ENCODE results near the gene TGM6.

DNA sequence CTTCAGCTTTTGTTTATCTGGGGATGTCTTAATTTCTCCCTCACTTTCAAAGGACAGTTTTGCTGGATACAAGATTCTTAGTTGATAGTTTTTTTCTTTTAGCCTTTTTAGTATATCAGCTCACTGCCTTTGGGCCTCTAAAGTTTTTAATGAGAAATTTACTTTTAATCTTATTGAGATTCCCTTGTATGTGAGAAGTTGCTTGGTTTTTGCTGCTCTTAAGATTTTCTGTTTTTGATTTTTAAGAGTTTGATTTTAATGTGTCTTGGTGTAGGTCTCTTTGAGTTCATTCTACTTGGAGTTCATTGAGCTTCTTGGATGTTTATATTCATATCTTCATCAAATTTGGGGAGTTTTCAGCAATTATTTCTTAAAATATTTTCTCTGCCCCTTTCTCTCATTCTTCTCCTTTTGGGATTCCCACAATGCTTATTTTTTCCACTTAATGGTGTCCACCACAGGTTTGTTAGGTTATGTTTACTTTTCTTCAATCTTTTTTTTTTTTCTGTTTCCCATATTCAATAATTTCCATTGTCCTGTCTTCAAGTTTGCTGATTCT is 19.6 kb upstream of the TGM6 start:
- TF ChIP-seq NCOA2 (IDR thresholded peaks at IDR 0.05; ENCODE audit: partially characterized antibody in 2 of 2) (no peak), RNF2 (IDR thresholded peaks at IDR 0.05) (no peak)
- TF ChIP-seq, protein P1, sequence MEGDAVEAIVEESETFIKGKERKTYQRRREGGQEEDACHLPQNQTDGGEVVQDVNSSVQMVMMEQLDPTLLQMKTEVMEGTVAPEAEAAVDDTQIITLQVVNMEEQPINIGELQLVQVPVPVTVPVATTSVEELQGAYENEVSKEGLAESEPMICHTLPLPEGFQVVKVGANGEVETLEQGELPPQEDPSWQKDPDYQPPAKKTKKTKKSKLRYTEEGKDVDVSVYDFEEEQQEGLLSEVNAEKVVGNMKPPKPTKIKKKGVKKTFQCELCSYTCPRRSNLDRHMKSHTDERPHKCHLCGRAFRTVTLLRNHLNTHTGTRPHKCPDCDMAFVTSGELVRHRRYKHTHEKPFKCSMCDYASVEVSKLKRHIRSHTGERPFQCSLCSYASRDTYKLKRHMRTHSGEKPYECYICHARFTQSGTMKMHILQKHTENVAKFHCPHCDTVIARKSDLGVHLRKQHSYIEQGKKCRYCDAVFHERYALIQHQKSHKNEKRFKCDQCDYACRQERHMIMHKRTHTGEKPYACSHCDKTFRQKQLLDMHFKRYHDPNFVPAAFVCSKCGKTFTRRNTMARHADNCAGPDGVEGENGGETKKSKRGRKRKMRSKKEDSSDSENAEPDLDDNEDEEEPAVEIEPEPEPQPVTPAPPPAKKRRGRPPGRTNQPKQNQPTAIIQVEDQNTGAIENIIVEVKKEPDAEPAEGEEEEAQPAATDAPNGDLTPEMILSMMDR (IDR thresholded peaks at IDR 0.05 in 2 of 3, conservative IDR thresholded peaks at IDR 0.05 in 1 of 3; ENCODE audit: insufficient read depth in 2 of 3, low read depth in 1 of 3, low read length in 3 of 3): no peak

Data from K562 (cell line).